ENCODE data around the gene STAG2. TPM values are rescaled to one million over a fixed set of nuclear protein-coding genes. Genes with fewer than 3 reads are reported as not detected.

STAG2 gene
- total and polyA plus RNA-seq, 2 experiments from 2014 or later, result 68.8 to 92.8 TPM

DNA sequence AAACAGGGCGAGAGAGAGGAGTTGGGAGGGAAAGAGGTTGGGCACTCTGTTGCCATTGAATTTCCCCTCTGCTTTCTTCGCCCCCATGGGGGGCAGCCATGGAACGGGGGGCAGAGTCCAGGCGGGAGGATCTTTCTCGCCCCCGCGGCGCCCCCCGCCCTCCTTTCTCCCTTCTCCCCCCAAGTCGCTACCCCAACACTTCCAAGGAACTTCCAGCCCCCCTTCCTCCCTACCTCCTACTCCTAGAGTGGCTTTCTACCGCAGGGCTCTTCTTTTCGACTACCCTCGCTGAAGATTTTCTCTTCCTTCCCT, 594 bp upstream of the STAG2 start (continued):
- TF ChIP-seq, protein P1, sequence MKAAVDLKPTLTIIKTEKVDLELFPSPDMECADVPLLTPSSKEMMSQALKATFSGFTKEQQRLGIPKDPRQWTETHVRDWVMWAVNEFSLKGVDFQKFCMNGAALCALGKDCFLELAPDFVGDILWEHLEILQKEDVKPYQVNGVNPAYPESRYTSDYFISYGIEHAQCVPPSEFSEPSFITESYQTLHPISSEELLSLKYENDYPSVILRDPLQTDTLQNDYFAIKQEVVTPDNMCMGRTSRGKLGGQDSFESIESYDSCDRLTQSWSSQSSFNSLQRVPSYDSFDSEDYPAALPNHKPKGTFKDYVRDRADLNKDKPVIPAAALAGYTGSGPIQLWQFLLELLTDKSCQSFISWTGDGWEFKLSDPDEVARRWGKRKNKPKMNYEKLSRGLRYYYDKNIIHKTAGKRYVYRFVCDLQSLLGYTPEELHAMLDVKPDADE (IDR thresholded peaks at IDR 0.05), result no peak
- TF ChIP-seq CTCF (conservative IDR thresholded peaks at IDR 0.05; ENCODE audit: low read depth in 2 of 2), result no peak
- no peak for TF ChIP-seq ZNF114 (CRISPR knock-in tag; IDR thresholded peaks at IDR 0.05)
- TF ChIP-seq, protein P2, sequence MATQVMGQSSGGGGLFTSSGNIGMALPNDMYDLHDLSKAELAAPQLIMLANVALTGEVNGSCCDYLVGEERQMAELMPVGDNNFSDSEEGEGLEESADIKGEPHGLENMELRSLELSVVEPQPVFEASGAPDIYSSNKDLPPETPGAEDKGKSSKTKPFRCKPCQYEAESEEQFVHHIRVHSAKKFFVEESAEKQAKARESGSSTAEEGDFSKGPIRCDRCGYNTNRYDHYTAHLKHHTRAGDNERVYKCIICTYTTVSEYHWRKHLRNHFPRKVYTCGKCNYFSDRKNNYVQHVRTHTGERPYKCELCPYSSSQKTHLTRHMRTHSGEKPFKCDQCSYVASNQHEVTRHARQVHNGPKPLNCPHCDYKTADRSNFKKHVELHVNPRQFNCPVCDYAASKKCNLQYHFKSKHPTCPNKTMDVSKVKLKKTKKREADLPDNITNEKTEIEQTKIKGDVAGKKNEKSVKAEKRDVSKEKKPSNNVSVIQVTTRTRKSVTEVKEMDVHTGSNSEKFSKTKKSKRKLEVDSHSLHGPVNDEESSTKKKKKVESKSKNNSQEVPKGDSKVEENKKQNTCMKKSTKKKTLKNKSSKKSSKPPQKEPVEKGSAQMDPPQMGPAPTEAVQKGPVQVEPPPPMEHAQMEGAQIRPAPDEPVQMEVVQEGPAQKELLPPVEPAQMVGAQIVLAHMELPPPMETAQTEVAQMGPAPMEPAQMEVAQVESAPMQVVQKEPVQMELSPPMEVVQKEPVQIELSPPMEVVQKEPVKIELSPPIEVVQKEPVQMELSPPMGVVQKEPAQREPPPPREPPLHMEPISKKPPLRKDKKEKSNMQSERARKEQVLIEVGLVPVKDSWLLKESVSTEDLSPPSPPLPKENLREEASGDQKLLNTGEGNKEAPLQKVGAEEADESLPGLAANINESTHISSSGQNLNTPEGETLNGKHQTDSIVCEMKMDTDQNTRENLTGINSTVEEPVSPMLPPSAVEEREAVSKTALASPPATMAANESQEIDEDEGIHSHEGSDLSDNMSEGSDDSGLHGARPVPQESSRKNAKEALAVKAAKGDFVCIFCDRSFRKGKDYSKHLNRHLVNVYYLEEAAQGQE (IDR thresholded peaks at IDR 0.05; ENCODE audit: unreplicated experiment), result no peak
- no peak for TF ChIP-seq EZH2phosphoT487 (IDR thresholded peaks at IDR 0.05; ENCODE audit: unreplicated experiment)
- TF ChIP-seq EZH2 (IDR thresholded peaks at IDR 0.05; ENCODE audit: low read depth, unreplicated experiment), result no peak
- no peak for TF ChIP-seq STAT1 (IDR thresholded peaks at IDR 0.05; ENCODE audit: unreplicated experiment)

DNA sequence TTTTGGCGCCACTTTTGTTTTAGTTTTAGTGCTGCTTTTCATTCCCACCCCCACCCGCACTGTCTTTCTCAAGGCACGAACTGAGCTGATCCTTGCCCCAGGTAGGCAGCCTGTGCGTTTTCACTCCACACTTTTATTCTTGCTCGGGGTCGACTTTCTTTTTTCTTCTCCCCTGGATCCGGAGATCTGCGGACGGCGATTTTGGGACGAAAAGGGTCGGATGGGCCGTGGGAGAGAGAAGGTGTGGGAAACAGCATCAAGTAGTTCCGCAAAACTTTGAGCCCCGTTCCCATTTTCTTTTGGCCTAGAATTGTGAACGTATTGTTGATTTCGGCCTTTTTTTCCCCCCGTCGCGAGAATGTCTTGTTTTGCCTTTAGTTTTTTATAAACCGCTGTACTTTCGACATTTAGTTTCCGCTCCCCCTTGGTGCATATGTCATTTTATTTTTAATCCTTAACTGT, 531 bp downstream of the STAG2 start:
- H3K4me1 ChIP-seq (ENCODE audit: insufficient read depth), result 0 out of 2 replicates have a peak, but pooled peaks cover 8% of the 10 kb centered on the region
- no peak overlapping the region for H2AFZ ChIP-seq
- peaks cover 55% of the 10 kb centered on the region for H3K79me2 ChIP-seq (replicated peaks; ENCODE audit: insufficient read depth)
- Mint-ChIP-seq H3K4me1 (peaks cover 16% of the 10 kb centered on the region), H3K27ac (peak overlapping the region; percentile 99), H3K36me3 (ENCODE audit: low read depth) (peaks cover 11% of the 10 kb centered on the region), H3K27me3 (ENCODE audit: insufficient read depth, low read depth, poor library complexity) (peaks cover 22% of the 10 kb centered on the region), H3K9me3 (no peaks in the 10 kb centered on the region; the same call in 2 of the 3 replicates), H3K4me3 (peak overlapping the region; percentile 97)
- ATAC-seq (peak; percentile 9), DNase-seq (ENCODE audit: low spot score) (peak; percentile 59)
- no peaks in the 10 kb centered on the region for H3K27me3 ChIP-seq (ENCODE audit: insufficient read depth)
- peaks cover 5% of the 10 kb centered on the region; the same call in 1 of the 2 replicates for H4K20me1 ChIP-seq (replicated peaks; ENCODE audit: insufficient read depth)
- H3K27ac ChIP-seq (ENCODE audit: low read depth), result peak overlapping the region; percentile 99
- H3K36me3 ChIP-seq (ENCODE audit: insufficient read depth), result no peaks in the 10 kb centered on the region
- H3K9me2 ChIP-seq (ENCODE audit: insufficient read depth), result no peaks in the 10 kb centered on the region
- 0 out of 2 replicates have a peak, but pooled peaks cover 3% of the 10 kb centered on the region for H3F3A ChIP-seq (replicated peaks; ENCODE audit: low read depth)
- H3K4me2 ChIP-seq, result peak overlapping the region; percentile 78
- H3K4me3 ChIP-seq, result peak overlapping the region; percentile 80
- TF ChIP-seq EZH2phosphoT487 (IDR thresholded peaks at IDR 0.05; ENCODE audit: unreplicated experiment) (no peak), ZNF114 (CRISPR knock-in tag; IDR thresholded peaks at IDR 0.05) (no peak), POLR2AphosphoS5 (IDR thresholded peaks at IDR 0.05; ENCODE audit: low read depth) (no peak), CTCF (conservative IDR thresholded peaks at IDR 0.05; ENCODE audit: low read depth in 2 of 2) (no peak), NANOG (IDR thresholded peaks at IDR 0.05; ENCODE audit: borderline replicate concordance) (no peak), ZNF462 (CRISPR knock-in tag; IDR thresholded peaks at IDR 0.05) (no peak)
